Esophagus squamous epithelium (tissue), 4 donors: ENCODE measurements around the gene ADARB2.

ENCODE experiments used
- POLR2A ChIP-seq, 4 donors: fragments of 450-650 bp; IDR thresholded peaks; one replicate each; pipeline ENCODE4 v1.6.1; 2017; ENCODE audit warnings: antibody characterized with exemption in 4 of 4, mild to moderate bottlenecking in 4 of 4, moderate library complexity in 3 of 4
- TF ChIP-seq, protein P1 (sequence below), 6 experiments: fragments of 450-650 bp in 4 of 6; fragments of 200-600 bp in 2 of 6; sonication (generic) in 2 of 6; IDR thresholded peaks; one replicate each; pipeline ENCODE4 v1.5.1; 2016 to 2019; ENCODE audit warnings: antibody characterized with exemption in 6 of 6, mild to moderate bottlenecking in 4 of 6, moderate library complexity in 4 of 6

DNA sequence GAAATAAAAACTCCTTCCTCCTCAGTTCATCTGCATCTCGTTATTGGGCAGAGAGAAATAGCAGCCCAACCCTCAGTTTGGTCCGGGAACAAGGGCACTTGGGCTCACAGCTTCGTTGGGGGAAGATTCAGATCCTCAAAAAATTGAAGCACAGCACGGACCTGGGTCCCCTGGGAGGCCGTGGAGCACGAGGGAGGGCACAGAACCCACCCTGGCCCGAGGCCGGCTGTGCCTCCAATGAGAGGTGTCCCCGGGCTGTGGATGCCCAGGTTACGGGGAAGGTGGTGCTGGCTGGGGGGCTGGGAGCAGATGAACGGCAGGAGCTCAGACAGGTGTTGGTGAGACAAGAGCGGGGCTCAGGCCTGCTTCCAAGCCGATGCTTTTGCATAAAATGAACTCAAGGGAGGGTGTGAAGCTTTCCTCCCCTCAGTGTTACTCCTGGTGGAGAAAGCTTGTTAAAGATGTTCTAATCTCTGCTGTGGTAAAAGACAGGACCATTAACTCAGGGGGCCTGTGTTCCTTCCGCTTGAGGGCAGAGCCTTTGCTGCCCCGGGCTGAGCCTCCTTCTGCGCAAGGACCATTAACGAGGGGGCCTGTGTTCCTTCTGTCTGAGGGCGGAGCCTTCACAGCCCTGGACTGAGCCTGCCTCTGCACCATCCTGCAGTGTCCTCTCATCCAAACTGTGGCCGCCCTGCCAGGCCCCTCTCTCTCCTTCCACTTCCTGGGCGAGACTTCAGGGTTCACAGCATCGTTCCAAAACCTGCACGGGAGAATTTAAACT is 302.2 kb downstream of the ADARB2 start:
- TF ChIP-seq POLR2A (IDR thresholded peaks at IDR 0.05), result no peak
- TF ChIP-seq, protein P1, sequence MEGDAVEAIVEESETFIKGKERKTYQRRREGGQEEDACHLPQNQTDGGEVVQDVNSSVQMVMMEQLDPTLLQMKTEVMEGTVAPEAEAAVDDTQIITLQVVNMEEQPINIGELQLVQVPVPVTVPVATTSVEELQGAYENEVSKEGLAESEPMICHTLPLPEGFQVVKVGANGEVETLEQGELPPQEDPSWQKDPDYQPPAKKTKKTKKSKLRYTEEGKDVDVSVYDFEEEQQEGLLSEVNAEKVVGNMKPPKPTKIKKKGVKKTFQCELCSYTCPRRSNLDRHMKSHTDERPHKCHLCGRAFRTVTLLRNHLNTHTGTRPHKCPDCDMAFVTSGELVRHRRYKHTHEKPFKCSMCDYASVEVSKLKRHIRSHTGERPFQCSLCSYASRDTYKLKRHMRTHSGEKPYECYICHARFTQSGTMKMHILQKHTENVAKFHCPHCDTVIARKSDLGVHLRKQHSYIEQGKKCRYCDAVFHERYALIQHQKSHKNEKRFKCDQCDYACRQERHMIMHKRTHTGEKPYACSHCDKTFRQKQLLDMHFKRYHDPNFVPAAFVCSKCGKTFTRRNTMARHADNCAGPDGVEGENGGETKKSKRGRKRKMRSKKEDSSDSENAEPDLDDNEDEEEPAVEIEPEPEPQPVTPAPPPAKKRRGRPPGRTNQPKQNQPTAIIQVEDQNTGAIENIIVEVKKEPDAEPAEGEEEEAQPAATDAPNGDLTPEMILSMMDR (IDR thresholded peaks at IDR 0.05), result no peak
